H1 (cell line): ENCODE measurements around the gene KCTD17. TPM values are rescaled to one million over a fixed set of nuclear protein-coding genes. Genes with fewer than 3 reads are reported as not detected.

Experiments used
- CTCF ChIA-PET: fragments of 300-600 bp; sonication (Branson Sonifier 250); formaldehyde crosslinking; loops from one replicate; lab custom pipeline; 2021; ENCODE audit not compliant: partially characterized antibody; lab: Charles Lee
- POLR2A ChIA-PET: fragments of 300-600 bp; sonication (Branson Sonifier 250); formaldehyde crosslinking; loops from one replicate; lab custom pipeline; 2021; ENCODE audit warnings: inconsistent platforms; ENCODE audit not compliant: partially characterized antibody; lab: Charles Lee
- DNase-seq, 2 experiments: peaks; one replicate each; pipeline versions ENCODE4 v3.0.0 to v3.0.0-alpha.2; 2010 to 2022; ENCODE audit warnings: low spot score in 2 of 2, low read depth in 1 of 2, mixed read lengths in 1 of 2
- FAIRE-seq: peaks from 2 replicates; lab custom pipeline; 2011; peaks lifted over from hg19 to GRCh38; lab: Jason Lieb, UNC
- H2AFZ ChIP-seq: 2 replicates; pipeline ENCODE4 v1.8.1; 2012; ENCODE audit warnings: low read length, inconsistent platforms
- H2AK5ac ChIP-seq: 2 replicates; pipeline ENCODE4 v1.6.1; 2013; ENCODE audit warnings: low read depth, low read length
- H2BK120ac ChIP-seq: replicated peaks from 2 replicates; pipeline ENCODE3; 2013; ENCODE audit warnings: low read depth, low read length, inconsistent platforms
- H2BK12ac ChIP-seq: 2 replicates; pipeline ENCODE4 v1.6.1; 2013; ENCODE audit warnings: low read depth, low read length
- H2BK15ac ChIP-seq: 2 replicates; pipeline ENCODE4 v1.6.1; 2013; ENCODE audit warnings: low read length
- H2BK20ac ChIP-seq: 2 replicates; pipeline ENCODE4 v1.6.1; 2013; ENCODE audit warnings: low read length
- H2BK5ac ChIP-seq: 2 replicates; pipeline ENCODE4 v1.6.1; 2013; ENCODE audit warnings: low read depth, low read length
- H3K14ac ChIP-seq: 2 replicates; pipeline ENCODE4 v1.6.1; 2013; ENCODE audit warnings: inconsistent platforms; ENCODE audit not compliant: insufficient read length
- H3K18ac ChIP-seq: 2 replicates; pipeline ENCODE4 v1.6.1; 2013; ENCODE audit warnings: low read length; ENCODE audit errors: extremely low read depth
- H3K23ac ChIP-seq: 2 replicates; pipeline ENCODE4 v1.6.1; 2013; ENCODE audit warnings: inconsistent platforms; ENCODE audit not compliant: insufficient read length
- H3K23me2 ChIP-seq: 2 replicates; pipeline ENCODE4 v1.6.1; 2013; ENCODE audit warnings: low read depth, low read length
- H3K27ac ChIP-seq: 2 replicates; pipeline ENCODE4 v1.6.1; 2011; ENCODE audit warnings: low read depth, low read length, inconsistent platforms
- H3K27me3 ChIP-seq, 4 experiments: replicated peaks in 1 of 4; 1 replicate in 1 of 4; 2 replicates in 3 of 4; pipeline versions ENCODE4 v1.6.1 to v1.8.1; 2011 to 2013; ENCODE audit warnings: low read length in 3 of 4, mild to moderate bottlenecking in 3 of 4, inconsistent platforms in 2 of 4, mixed read lengths in 2 of 4, moderate library complexity in 1 of 4; ENCODE audit not compliant: control insufficient read depth in 3 of 4, insufficient read depth in 3 of 4; ENCODE audit errors: extremely low read depth in 1 of 4
- H3K36me3 ChIP-seq, 4 experiments: 2 replicates each; pipeline versions ENCODE4 v1.6.1 to v1.8.1; 2011 to 2013; ENCODE audit warnings: mild to moderate bottlenecking in 4 of 4, low read length in 3 of 4, moderate library complexity in 2 of 4, control low read depth in 1 of 4, inconsistent platforms in 1 of 4; ENCODE audit not compliant: insufficient read depth in 4 of 4, control insufficient read depth in 2 of 4
- H3K4ac ChIP-seq: replicated peaks from 2 replicates; pipeline ENCODE3; 2013; ENCODE audit warnings: low read length, low read depth, mixed read lengths, inconsistent platforms; ENCODE audit not compliant: insufficient read length
- H3K4me1 ChIP-seq, 4 experiments: replicated peaks in 1 of 4; 1 replicate in 1 of 4; 2 replicates in 3 of 4; pipeline versions ENCODE4 v1.6.1 to v1.8.1; 2011 to 2013; ENCODE audit warnings: low read length in 3 of 4, inconsistent platforms in 2 of 4, mixed read lengths in 1 of 4; ENCODE audit not compliant: insufficient read depth in 4 of 4, control insufficient read depth in 3 of 4
- H3K4me2 ChIP-seq, 2 experiments: 2 replicates each; pipeline versions ENCODE4 v1.6.1 to v1.8.1; 2011 to 2013; ENCODE audit warnings: low read depth in 2 of 2, low read length in 2 of 2, control low read depth in 1 of 2, inconsistent platforms in 1 of 2, mild to moderate bottlenecking in 1 of 2; ENCODE audit not compliant: insufficient read depth in 1 of 2
- H3K4me3 ChIP-seq, 4 experiments: fragments of 200-600, 300-600 bp in 1 of 4; sonication (generic), shearing (Covaris generic), sonication (Bioruptor Twin) in 1 of 4; 2 replicates each; pipeline versions ENCODE4 v1.5.1 to v1.8.1; 2011 to 2016; ENCODE audit warnings: low read length in 4 of 4, low read depth in 3 of 4, control low read depth in 2 of 4, inconsistent platforms in 2 of 4, mild to moderate bottlenecking in 2 of 4, mixed read lengths in 1 of 4, moderate library complexity in 1 of 4; ENCODE audit not compliant: insufficient read depth in 2 of 4; ENCODE audit errors: extremely low read depth in 1 of 4
- H3K56ac ChIP-seq: replicated peaks from 2 replicates; pipeline ENCODE3; 2013; ENCODE audit warnings: low read depth, mild to moderate bottlenecking, mixed read lengths, low read length, inconsistent platforms; ENCODE audit not compliant: insufficient read length
- H3K79me1 ChIP-seq: 2 replicates; pipeline ENCODE4 v1.6.1; 2013; ENCODE audit warnings: low read depth, low read length, control low read depth
- H3K79me2 ChIP-seq, 2 experiments: 2 replicates each; pipeline versions ENCODE4 v1.6.1 to v1.8.1; 2012 to 2013; ENCODE audit warnings: low read length in 2 of 2, mild to moderate bottlenecking in 2 of 2, inconsistent platforms in 1 of 2; ENCODE audit not compliant: insufficient read depth in 2 of 2, control insufficient read depth in 1 of 2
- H3K9ac ChIP-seq, 4 experiments: replicated peaks in 1 of 4; 1 replicate in 1 of 4; 2 replicates in 3 of 4; pipeline versions ENCODE4 v1.6.1 to v1.8.1; 2011 to 2013; ENCODE audit warnings: low read depth in 3 of 4, low read length in 3 of 4, control low read depth in 2 of 4, mild to moderate bottlenecking in 2 of 4, moderate library complexity in 2 of 4, inconsistent platforms in 1 of 4; ENCODE audit errors: extremely low read depth in 1 of 4
- H3K9me3 ChIP-seq, 2 experiments: 2 replicates each; pipeline versions ENCODE4 v1.6.1 to v1.8.1; 2012 to 2013; ENCODE audit warnings: mild to moderate bottlenecking in 2 of 2, moderate library complexity in 2 of 2, control low read depth in 1 of 2, inconsistent platforms in 1 of 2, low read depth in 1 of 2, low read length in 1 of 2, mixed read lengths in 1 of 2; ENCODE audit not compliant: insufficient read depth in 2 of 2
- H4K20me1 ChIP-seq, 2 experiments: replicated peaks in 1 of 2; 2 replicates each; pipeline versions ENCODE3 to v1.8.1; 2011 to 2013; ENCODE audit warnings: inconsistent platforms in 2 of 2, low read length in 2 of 2, mild to moderate bottlenecking in 1 of 2; ENCODE audit not compliant: insufficient read depth in 2 of 2, control insufficient read depth in 1 of 2
- H4K5ac ChIP-seq: 2 replicates; pipeline ENCODE4 v1.6.1; 2013; ENCODE audit warnings: low read length, low read depth, mixed read lengths, inconsistent platforms; ENCODE audit not compliant: insufficient read length
- H4K8ac ChIP-seq: 2 replicates; pipeline ENCODE4 v1.8.0; 2013; ENCODE audit warnings: mild to moderate bottlenecking, moderate library complexity, low read length, inconsistent platforms; ENCODE audit not compliant: insufficient read depth; ENCODE audit errors: extremely low read depth
- H4K91ac ChIP-seq: replicated peaks from 2 replicates; pipeline ENCODE3; 2013; ENCODE audit warnings: low read length, mixed read lengths, inconsistent platforms; ENCODE audit not compliant: insufficient read length
- CBX5 ChIP-seq: fragments of 300-800, 300-1000 bp; sonication (generic); IDR thresholded peaks from 2 replicates; pipeline ENCODE4 v1.7.1; 2016; ENCODE audit warnings: antibody characterized with exemption, low read length, low read depth
- NANOG ChIP-seq: IDR thresholded peaks from 2 replicates; pipeline ENCODE4 v1.6.1; 2011; ENCODE audit warnings: low read length, low read depth, mild to moderate bottlenecking, inconsistent platforms; ENCODE audit not compliant: insufficient read depth, poor library complexity, severe bottlenecking
- SIRT6 ChIP-seq: IDR thresholded peaks from one replicate; pipeline ENCODE4 v1.7.1; 2012; ENCODE audit warnings: low read length, inconsistent platforms
- ZNF274 ChIP-seq: IDR thresholded peaks from 2 replicates; pipeline ENCODE4 v1.7.0; 2012; ENCODE audit warnings: low read length, borderline replicate concordance; ENCODE audit errors: extremely low read depth
- WGBS, 2 experiments: shearing (Covaris generic) in 1 of 2; methylation state at CpG; one replicate each; pipeline versions ENCODE4 v1.1.6 to v1.1.7; 2013 to 2015; ENCODE audit warnings: low lambda C conversion rate in 2 of 2, mixed read lengths in 2 of 2, inconsistent platforms in 1 of 2, low coverage in 1 of 2, missing lambda C conversion rate in 1 of 2; ENCODE audit not compliant: insufficient replicate concordance in 2 of 2, insufficient coverage in 1 of 2, insufficient read length in 1 of 2; ENCODE audit errors: extremely low coverage in 1 of 2, missing lambda C conversion rate in 1 of 2; 5-methylcytosine and 5-hydroxymethylcytosine counted together
- polyA plus RNA-seq, 7 experiments: library from polyadenylated mRNA; depleted of rRNA in 3 of 7; stranded (reverse) in 5 of 7; unstranded in 2 of 7; fragments of >200 nt in 5 of 7; fragments of 200-250 nt in 2 of 7; gene quantifications; 1 replicate in 5 of 7; 2 replicates in 1 of 7; 4 replicates in 1 of 7; pipeline versions ENCODE4 v1.2.1 to v1.2.3, GENCODE V29; 2011 to 2013; ENCODE audit warnings: missing spikeins in 2 of 7, mixed read lengths in 2 of 7
- total RNA-seq: library from RNA; stranded (reverse); fragmentation: NEBNext Ultra II Directional; extraction: Animal tissue kit (Norgen Biotek cat#: 25700); gene quantifications from 2 replicates; pipeline ENCODE4 v1.2.1, GENCODE V29; 2021
- TF ChIP-seq, protein P1 (sequence below): IDR thresholded peaks from 2 replicates; pipeline ENCODE4 v1.6.1; 2012; ENCODE audit warnings: low read length, inconsistent platforms
- TF ChIP-seq, protein P2 (sequence below), 3 experiments: IDR thresholded peaks; 1 replicate in 2 of 3; 2 replicates in 1 of 3; pipeline versions ENCODE4 v1.5.1 to v1.6.1; 2011; ENCODE audit warnings: low read length in 3 of 3, mild to moderate bottlenecking in 3 of 3, inconsistent platforms in 2 of 3, low read depth in 1 of 3, moderate library complexity in 1 of 3; ENCODE audit not compliant: insufficient read depth in 1 of 3; ENCODE audit errors: control extremely low read depth in 1 of 3

The KCTD17 gene
- total and polyA plus RNA-seq, 2 of the 8 experiments (the other 6 are each of a cell fraction or from before 2014, with no cell fraction given) = 39.4 to 44.0 TPM

DNA sequence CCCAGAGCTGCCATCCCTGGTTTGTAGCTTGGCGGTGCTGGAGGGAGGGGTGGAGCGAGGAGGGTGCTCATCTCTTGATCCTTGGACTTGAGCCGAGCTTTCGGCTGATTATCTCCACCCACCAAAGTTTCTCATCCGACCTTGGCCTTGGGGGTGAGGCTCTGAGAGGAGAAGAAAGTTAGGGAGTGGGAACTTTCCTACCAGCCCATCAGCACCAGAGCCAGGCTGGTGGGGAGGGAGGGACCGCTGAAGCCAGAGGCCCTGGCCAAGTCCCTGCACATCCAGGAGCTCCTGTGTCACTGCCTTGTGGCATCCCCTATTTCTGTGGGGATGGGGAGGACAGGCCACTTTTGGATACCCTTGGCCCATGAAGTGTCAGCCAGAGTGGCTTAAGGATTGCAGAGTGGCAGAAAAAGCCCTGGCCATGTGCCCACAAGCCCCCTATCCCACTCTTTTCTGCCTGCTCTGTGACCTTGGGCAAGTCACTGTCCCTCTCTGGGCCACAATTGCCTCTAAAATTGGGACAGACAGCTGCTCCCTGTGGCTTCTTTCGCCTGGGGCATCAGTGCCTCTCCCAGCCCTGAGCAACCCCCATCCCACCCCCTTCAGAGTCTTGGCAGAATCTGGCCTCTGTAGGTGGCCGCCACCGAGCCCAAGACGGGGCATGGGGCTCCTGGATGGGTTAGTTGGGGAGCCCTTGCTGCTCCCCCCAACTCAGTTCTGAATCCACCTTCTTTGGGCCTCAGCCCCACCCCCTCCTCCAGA lies 10.3 kb downstream of the KCTD17 start:
- Histone ChIP-seq H3K23me2 (no peaks in the 10 kb centered on the region; the same call in 1 of the 2 replicates), H3K79me1 (no peaks in the 10 kb centered on the region), H3K23ac (no peak overlapping the region), H4K91ac (no peak overlapping the region), H3K36me3 (peaks cover 0 to 8% (median 2%) of the 10 kb centered on the region in 4 experiments; a peak in 4 of 8 replicates), H3K14ac (no peak overlapping the region), H3K79me2 (no peaks in the 10 kb centered on the region), H2BK5ac (no peak overlapping the region), H2AK5ac (no peak overlapping the region), H3K27me3 (peaks cover 0 to 15% (median 12%) of the 10 kb centered on the region in 4 experiments; a peak in 5 of 7 replicates), H3K4me1 (peaks cover 0 to 20% (median 12%) of the 10 kb centered on the region in 4 experiments; a peak in 6 of 7 replicates), H3K9ac (no peak overlapping the region), H3K56ac (no peak overlapping the region), H2AFZ (no peak overlapping the region), H4K20me1 (peaks cover 0 to 10% of the 10 kb centered on the region in 2 experiments), H2BK120ac (no peak overlapping the region), H3K18ac (no peak overlapping the region; the same call in 1 of the 2 replicates), H2BK15ac (no peak overlapping the region), H3K4ac (no peak overlapping the region), H3K9me3 (no peaks in the 10 kb centered on the region), H3K4me2 (no peak overlapping the region), H3K4me3 (no peak overlapping the region), H3K27ac (no peak overlapping the region), H4K8ac (no peak overlapping the region), H2BK12ac (no peak overlapping the region), H4K5ac (no peak overlapping the region), H2BK20ac (no peak overlapping the region)
- 82% methylated on average over 10 of the region's 10 CpGs; no CpG with 5 or more reads in 1 of the 2 experiments for WGBS, 2 experiments
- ChIA-PET CTCF (interaction anchor here (1.5 kb wide), 1 partner anchor 29 kb away, joined by 4 read pairs; no protein-coding TSS in a partner anchor), POLR2A (interaction anchor here (1.0 to 1.1 kb wide), 3 partner anchors 10 to 43 kb away, joined by 3 to 4 read pairs (median 4); partner anchors contain the start of gene KCTD17)
- DNase-seq = no peak
- no peak for FAIRE-seq
- TF ChIP-seq NANOG (no peak), ZNF274 (no peak), SIRT6 (no peak), CBX5 (no peak)
- TF ChIP-seq, protein P1, sequence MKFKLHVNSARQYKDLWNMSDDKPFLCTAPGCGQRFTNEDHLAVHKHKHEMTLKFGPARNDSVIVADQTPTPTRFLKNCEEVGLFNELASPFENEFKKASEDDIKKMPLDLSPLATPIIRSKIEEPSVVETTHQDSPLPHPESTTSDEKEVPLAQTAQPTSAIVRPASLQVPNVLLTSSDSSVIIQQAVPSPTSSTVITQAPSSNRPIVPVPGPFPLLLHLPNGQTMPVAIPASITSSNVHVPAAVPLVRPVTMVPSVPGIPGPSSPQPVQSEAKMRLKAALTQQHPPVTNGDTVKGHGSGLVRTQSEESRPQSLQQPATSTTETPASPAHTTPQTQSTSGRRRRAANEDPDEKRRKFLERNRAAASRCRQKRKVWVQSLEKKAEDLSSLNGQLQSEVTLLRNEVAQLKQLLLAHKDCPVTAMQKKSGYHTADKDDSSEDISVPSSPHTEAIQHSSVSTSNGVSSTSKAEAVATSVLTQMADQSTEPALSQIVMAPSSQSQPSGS = no peak
- TF ChIP-seq, protein P2, sequence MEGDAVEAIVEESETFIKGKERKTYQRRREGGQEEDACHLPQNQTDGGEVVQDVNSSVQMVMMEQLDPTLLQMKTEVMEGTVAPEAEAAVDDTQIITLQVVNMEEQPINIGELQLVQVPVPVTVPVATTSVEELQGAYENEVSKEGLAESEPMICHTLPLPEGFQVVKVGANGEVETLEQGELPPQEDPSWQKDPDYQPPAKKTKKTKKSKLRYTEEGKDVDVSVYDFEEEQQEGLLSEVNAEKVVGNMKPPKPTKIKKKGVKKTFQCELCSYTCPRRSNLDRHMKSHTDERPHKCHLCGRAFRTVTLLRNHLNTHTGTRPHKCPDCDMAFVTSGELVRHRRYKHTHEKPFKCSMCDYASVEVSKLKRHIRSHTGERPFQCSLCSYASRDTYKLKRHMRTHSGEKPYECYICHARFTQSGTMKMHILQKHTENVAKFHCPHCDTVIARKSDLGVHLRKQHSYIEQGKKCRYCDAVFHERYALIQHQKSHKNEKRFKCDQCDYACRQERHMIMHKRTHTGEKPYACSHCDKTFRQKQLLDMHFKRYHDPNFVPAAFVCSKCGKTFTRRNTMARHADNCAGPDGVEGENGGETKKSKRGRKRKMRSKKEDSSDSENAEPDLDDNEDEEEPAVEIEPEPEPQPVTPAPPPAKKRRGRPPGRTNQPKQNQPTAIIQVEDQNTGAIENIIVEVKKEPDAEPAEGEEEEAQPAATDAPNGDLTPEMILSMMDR (IDR thresholded peaks at IDR 0.05; ENCODE audit: control extremely low read depth in 1 of 3, insufficient read depth in 1 of 3, low read depth in 1 of 3, low read length in 3 of 3) = no peak
